Activated CD4-positive, alpha-beta T cell treated with anti-CD3 and anti-CD28 coated beads, Interleukin-10, Interleukin-2, amounts not matched to agents 100 ng/mL and 50 ng/mL, durations not matched to agents 16 hours and 8 hours (primary cell): Measurements from ENCODE around the gene WDR18.
A peak's percentile ranks its signal among the peaks of the same experiment; 100 is the strongest.

Experiments
- DNase-seq: peaks from one replicate; pipeline ENCODE4 v3.0.0-alpha.2; 2020

The WDR18 gene

GRCh38 chr19:970695-971094, 13.4 kb upstream of the WDR18 start:
- no peak for DNase-seq

GRCh38 chr19:971795-972194, 12.3 kb upstream of the WDR18 start:
- DNase-seq = no peak

GRCh38 chr19:972281-972680, 11.9 kb upstream of the WDR18 start:
- DNase-seq = no peak

- DNase-seq = no peak
These were observed 10.2 kb upstream of the WDR18 start for GRCh38 chr19:973726-974563.

GRCh38 chr19:974564-975257, 9.4 kb upstream of the WDR18 start:
- no peak for DNase-seq

GRCh38 chr19:976476-976875, 7.7 kb upstream of the WDR18 start:
- no peak for DNase-seq

GRCh38 chr19:977058-977464, 7.1 kb upstream of the WDR18 start:
- no peak for DNase-seq

GRCh38 chr19:979318-979741, 4.8 kb upstream of the WDR18 start:
- no peak for DNase-seq

- no peak for DNase-seq
These were observed 3.8 kb upstream of the WDR18 start for GRCh38 chr19:980133-980998.

- DNase-seq = peak; percentile 83
These were observed 1.5 kb upstream of the WDR18 start for GRCh38 chr19:982567-983170.

- DNase-seq = no peak
These were observed 1.9 kb downstream of the WDR18 start for GRCh38 chr19:986083-986482.

GRCh38 chr19:988081-988480, 3.9 kb downstream of the WDR18 start:
- DNase-seq = no peak

GRCh38 chr19:988510-988909, 4.4 kb downstream of the WDR18 start:
- DNase-seq = no peak

- no peak for DNase-seq
These were observed 5.4 kb downstream of the WDR18 start for GRCh38 chr19:989381-990081.

- DNase-seq = no peak
These were observed 6.0 kb downstream of the WDR18 start for GRCh38 chr19:990119-990571.

- no peak for DNase-seq
These were observed 6.6 kb downstream of the WDR18 start for GRCh38 chr19:990746-991145.

GRCh38 chr19:991174-991931, 7.2 kb downstream of the WDR18 start:
- DNase-seq = peak; percentile 79

- DNase-seq = no peak
These were observed 8.0 kb downstream of the WDR18 start for GRCh38 chr19:991932-992669.

GRCh38 chr19:992670-993055, 8.5 kb downstream of the WDR18 start:
- DNase-seq = no peak

- no peak for DNase-seq
These were observed 9.3 kb downstream of the WDR18 start for GRCh38 chr19:993361-993830.
